Fibroblast of upper back skin (primary cell): ENCODE results near the gene NACC1.
"Not testable (repeated sequence)": the region's sequence is repeated elsewhere in the genome, so short reads cannot be mapped to it uniquely, and the experiment has no call there.

ENCODE experiments used
- DNase-seq: peaks from one replicate; pipeline ENCODE4 v3.0.0-alpha.2; 2013

NACC1 gene

DNA sequence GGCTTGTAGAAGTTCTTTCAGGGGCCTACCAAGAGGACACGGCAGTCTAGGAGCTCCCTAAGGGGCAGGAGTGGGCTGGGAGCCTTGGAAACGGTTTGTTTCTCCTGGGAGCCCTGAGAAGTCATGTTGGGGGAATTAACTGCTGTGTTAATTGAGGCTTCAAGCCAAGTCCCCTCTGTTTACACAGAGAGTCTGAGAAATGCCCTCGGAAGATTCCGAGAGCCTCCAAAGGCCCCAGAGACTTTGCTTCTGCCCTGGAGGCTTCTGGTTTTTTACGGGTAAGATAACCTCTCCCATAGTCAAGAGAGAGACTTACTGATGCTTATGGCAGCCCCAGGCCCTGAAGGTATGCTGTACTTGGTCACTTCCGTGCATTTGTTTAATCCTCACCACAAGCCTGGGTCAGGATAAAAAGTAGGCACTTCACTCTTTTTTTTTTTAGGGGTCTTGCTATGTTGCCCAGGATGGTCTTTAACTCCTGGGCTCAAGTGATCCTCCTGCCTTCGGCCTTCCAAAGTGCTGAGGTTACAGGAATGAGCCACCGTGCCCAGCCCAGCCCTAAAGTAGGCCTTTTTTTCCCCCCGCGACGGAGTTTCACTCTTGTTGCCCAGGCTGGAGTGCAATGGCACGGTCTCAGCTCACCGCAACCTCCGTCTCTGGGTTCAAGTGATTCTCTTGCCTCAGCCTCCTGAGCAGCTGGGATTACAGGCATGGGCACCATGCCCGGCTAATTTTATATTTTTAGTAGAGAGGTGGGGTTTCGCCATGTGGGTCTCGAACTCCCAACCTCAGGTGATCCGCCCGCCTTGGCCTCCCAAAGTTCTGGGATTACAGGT, 47.3 kb downstream of the NACC1 start:
- no peak for DNase-seq

DNA sequence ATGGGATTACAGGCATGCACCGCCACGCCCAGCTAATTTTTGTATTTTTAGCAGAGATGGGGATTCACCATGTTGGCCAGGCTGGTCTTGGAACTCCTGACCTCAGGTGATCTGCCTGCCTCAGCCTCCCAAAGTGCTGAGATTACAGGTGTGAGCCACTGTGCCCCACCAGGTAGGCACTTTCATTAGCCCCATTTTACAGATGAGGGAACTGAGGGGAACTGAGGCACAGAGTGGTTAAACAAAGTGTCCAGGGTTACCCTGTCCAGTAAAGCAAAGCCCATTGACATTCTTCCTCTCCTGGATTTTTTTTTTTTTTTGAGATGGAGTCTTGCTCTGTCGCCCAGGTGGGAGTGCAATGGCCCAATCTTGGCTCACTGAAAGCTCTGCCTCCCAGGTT, 48.1 kb downstream of the NACC1 start:
- not testable (repeated sequence) for DNase-seq

DNA sequence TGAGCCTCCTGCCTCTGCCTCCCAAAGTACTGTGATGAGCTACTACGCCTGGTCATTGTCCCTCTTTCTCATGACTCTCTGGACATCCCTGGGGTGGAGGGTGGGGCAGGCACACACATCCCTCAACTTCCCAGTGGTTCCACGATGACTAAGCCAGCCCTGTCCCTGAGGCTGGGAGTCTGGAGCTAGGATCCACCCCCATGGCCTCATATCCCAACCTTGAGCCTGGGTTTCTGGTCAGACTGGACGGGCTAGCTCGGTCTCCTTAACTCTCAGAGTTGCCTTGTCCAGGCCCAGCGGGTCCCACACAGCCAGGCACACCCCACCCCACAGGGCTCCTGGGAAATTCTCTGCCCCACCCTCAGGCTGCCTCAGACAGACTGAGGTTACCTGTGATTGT, 51.7 kb downstream of the NACC1 start:
- DNase-seq, result no peak

DNA sequence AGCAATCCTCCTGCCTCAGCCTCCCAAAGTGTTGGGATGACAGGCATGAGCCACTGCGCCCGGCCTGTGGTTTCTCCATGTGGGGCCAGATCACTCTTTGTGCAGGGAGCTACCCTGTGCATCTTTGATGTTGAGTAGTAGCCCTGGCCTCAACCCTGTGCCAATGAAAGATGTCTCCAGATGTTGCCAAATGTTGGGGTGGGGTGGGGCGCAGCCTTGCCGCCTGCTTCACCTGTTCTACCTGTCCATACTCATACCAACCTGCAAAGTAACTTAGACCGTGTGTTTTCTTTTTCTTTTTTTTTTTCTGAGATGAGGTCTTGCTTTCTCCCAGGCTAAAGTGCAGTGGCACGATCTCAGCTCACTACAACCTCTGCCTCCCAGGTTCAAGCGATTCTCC, 53.1 kb downstream of the NACC1 start:
- DNase-seq, result no peak

DNA sequence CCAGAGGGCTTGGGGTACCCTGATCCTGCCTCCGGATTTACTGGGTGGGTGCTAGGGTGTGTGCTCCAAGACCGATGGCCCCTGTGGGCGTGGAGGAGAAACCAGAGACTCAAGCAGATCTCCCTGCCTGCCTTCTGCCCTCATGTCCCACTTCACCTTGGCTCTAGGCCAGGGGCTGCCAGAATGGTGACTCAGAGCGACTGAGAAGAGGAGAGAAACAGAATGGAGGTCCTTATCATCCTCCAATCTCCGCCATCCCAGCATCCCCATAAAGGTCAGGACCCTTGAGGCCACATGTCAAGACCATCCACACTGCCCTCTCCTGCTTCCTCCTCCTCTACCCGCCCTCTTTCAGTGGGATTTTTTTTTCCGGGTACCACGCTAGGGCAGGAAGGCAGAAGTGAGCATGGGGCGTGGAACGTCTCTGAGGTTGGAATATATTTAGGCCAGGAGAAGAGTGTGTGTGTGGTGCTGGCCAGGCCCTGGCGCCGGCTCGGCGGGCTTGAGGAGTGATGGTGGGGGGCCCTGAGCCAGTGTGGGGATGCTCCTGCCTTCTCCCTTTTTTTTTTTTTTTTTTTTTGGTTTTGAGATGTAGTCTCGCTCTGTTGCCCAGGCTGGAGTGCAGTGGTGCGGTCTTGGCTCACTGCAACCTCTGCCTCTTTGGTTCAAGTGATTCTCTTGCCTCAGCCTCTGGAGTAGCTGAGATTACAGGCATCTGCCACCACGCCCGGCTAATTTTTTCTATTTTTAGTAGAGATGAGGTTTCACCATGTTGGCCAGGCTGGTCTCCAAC, 54.5 kb downstream of the NACC1 start:
- peak; percentile 85 for DNase-seq

DNA sequence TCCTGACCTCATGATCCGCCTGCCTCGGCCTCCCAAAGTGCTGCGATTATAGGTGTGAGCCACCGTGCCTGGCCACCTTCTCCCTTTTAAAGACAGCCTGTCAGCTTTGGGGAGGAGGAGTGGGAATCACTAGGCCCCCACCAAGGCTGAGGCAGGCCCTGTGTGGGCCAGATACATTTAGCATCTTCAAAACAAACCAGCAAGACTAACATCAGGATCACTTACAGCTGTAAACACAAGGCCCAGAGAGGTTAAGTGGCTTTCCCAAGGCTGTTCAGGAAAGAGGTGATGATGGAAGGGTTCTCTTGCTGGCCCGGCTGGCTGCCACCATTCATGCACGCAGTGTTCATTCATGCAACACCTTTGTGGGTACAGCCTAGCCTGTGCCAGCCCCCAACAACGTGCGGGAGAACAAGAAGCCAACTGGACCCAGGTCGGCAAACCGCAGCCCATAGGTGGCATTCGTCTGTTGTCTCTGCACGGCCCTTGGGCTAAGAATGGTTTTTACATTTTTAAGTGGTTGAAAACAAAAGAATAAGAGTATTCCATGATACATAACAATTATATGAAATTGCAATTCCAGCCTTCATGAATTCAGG, 55.2 kb downstream of the NACC1 start:
- no peak for DNase-seq

DNA sequence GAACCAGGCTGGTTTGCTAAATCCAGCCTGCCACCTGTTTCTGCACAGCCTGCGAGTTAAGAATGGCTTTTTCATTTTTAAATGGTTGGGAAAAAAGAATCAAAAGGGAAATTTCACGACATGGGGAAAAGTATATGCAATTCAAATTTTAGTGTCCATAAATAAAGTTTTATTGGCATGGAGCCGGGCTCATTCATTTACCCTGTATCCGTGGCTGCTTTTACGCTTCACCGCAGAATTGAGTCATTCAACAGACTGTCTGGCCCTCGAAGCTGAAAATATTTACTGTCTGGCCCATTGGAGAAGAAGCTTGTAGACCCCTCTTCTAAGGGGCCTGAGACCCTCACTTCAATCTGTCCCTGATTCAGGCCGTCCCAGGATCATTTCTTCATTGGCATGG, 58.3 kb downstream of the NACC1 start:
- DNase-seq, result no peak

DNA sequence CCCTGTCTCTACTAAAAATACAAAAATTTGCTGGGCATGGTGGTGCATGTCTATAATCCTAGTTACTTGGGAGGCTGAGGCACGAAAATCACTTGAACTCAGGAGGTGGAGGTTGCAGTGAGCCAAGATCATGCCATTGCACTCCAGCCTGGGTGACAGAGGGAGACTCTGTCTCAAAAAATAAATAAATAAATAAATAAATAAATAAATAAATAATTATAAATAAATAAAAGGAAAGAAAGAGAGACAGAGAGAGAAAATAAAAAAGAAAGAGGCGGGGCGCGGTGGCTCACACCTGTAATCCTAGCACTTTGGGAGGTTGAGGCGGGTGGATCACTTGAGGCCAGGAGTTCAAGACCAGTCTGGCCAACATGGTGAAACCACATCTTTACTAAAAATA, 59.5 kb downstream of the NACC1 start:
- not testable (repeated sequence) for DNase-seq

DNA sequence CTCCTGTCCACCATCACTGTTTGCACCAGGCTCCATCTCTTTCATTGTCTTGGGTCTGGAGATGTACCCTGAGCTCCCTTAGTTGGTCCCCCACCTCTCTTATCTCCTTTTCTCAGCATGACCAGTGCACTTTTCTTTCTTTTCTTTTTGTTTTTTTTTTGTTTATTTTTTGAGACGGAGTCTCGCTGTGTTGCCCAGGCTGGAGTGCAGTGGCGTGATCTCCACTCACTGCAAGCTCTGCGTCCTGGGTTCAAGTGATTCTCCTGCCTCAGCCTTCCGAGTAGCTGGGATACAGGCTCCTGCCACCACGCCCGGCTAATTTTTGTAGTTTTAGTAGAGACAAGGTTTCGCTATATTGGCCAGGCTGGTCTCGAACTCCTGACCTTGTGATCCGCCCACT, 60.2 kb downstream of the NACC1 start:
- not testable (repeated sequence) for DNase-seq

DNA sequence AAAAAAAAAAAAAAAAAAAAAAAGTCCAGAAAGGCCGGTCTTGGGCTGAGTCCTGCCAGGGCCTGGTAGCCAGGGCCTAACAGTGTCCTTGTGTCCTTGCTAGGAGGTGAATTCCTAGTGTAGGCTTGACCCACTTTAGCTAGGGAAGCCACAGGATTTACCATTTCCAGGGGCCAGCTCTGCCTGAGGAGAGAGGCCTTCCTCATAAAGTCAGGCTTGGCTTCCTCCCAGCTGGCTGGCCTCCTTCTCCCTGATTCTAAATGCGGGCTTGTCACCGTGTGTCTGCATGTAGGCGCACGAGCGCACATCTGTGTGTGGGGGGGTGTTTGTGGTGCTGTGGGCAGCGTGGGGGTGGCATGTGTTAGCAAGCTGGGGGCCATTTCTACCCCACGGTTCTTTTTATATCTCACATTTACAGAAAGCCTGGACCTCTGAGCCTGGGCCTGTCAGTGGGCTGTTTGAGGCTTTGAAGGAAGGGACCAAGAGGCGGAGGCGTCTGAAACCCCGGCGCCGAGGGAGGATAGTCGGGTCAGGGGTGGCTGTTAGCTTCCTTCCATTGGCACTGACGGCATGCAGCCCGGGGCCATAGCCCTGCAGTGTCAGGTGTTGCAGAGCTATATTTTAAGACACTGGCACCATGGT, 63.8 kb downstream of the NACC1 start:
- DNase-seq, result peak; percentile 68

DNA sequence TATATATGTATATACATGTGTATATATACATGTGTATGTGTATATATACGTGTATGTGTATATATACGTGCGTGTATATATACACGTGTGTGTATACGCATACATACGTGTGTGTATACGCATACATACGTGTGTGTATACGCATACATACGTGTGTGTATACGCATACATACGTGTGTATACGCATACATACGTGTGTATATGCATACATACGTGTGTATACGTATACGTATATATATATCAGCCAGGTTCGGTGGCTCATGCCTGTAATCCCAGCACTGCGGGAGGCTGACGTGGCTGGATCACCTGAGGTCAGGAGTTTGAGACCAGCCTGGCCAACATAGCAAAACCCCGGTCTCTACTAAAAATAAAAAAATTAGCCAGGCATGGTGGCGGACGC, 66.9 kb downstream of the NACC1 start:
- not testable (repeated sequence) for DNase-seq

DNA sequence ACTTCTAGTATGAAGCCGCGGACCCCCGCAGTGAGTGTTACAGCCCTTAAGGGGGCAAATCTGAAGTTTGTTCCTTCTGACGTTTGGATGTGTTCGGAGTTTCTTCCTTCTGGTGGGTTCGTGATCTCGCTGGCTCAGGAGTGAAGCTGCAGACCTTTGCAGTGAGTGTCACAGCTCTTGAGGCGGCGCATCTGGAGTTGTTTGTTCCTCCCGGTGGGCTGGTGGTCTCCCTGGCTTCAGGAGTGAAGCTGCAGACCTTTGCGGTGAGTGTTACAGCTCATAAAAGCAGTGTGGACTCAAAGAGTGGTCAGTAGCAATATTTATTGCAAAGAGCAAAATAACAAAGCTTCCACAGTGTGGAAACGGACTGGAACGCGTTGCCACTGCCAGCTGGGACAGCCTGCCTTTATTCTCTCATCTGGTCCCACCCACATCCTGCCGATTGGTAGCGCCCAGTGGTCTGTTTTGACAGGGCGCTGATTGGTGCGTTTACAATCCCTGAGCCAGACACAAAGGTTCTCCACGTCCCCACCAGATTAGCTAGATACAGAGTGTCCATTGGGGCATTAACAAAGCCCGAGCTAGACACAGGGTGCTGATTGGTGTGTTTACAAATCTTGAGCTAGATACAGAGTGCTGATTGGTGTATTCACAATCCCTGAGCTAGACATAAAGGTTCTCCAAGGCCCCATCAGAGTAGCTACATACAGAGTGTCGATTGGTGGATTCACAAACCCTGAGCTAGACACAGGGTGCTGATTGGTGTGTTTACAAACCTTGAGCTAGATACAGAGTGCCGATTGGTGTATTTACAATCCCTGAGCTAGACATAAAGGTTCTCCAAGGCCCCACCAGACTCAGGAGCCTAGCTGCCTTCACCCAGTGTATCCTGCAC, 67.9 kb downstream of the NACC1 start:
- not testable (repeated sequence) for DNase-seq

DNA sequence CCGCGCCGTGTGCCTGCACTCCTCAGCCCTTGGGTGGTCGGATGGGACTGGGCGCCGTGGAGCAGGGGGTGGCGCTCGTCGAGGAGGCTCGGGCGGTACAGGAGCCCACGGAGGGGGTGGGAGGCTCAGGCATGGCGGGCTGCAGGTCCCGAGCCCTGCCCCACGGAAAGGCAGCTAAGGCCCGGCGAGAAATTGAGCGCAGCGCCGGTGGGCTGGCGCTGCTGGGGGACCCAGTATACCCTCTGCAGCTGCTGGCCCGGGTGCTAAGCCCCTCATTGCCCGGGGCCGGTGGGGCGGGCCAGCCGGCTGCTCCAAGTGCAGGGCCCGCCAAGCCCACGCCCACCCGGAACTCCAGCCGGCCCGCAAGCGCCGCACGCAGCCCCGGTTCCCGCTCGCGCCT, 68.6 kb downstream of the NACC1 start:
- not testable (repeated sequence) for DNase-seq

DNA sequence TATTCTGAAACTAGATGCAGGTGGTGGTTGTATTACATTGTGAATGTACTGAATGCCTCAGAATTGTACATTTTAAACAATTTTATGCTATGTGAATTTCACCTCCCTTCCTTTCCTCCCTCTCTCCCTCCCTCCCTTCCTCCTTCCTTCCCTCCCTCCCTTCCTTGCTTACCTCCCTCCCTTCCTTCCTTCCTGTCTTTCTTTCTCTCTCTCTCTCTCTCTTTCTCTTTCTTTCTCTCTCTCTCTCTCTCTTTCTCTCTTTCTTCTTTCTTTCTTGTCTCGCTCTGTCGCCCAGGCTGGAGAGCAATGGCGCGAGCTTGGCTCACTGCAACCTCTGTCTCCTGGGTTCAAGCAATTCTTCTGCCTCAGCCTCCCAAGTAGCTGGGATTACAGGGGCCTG, 69.4 kb downstream of the NACC1 start:
- no peak for DNase-seq

DNA sequence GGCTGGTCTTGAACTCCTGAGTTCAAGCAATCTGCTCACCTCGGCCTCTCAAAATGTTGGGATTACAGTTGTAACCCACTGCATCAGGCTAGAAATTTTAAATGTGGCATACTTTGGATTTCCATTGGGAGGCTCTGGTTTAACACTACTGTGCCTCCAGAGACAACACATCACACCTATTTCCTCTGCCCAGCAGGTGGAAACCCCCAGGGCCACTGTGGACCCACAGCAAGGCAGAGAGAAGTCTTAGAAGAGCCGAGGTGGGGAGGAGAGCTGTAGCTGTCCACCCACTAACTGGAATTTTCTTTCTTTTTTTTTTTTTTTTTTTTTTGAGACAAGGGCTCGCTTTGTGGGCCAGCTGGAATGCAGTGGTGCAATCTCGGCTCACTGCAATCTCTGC, 71.5 kb downstream of the NACC1 start:
- DNase-seq, result no peak
